CD4-positive, CD25-positive, alpha-beta regulatory T cell (primary cell): Measurements from ENCODE around the gene RPL28. TPM values are rescaled to one million over a fixed set of nuclear protein-coding genes. Genes with fewer than 3 reads are reported as not detected.

Experiments
- ATAC-seq, 2 donors: fragments of 150-1000 bp; cut with Tn5 transposase; one replicate each; pipeline ENCODE4 v1.10.0; 2021; ENCODE audit warnings: low read depth in 2 of 2, moderate number of reproducible peaks in 2 of 2, moderate library complexity in 1 of 2
- DNase-seq, 3 donors: peaks; one replicate each; pipeline versions ENCODE4 v3.0.0 to v3.0.0-alpha.2; 2012 to 2022; ENCODE audit warnings: mixed read lengths in 1 of 3
- H3K27ac ChIP-seq: one replicate; pipeline ENCODE4 v1.7.0; 2013; ENCODE audit warnings: mild to moderate bottlenecking, low read length; ENCODE audit not compliant: insufficient read depth, poor library complexity, severe bottlenecking
- H3K27me3 ChIP-seq: one replicate; pipeline ENCODE4 v1.7.0; 2013; ENCODE audit warnings: low read length; ENCODE audit not compliant: control insufficient read depth, insufficient read depth
- H3K36me3 ChIP-seq: one replicate; pipeline ENCODE4 v1.7.0; 2013; ENCODE audit warnings: mild to moderate bottlenecking, low read length, moderate library complexity; ENCODE audit not compliant: control insufficient read depth, insufficient read depth
- H3K4me1 ChIP-seq: 2 replicates; pipeline ENCODE4 v1.7.0; 2013; ENCODE audit warnings: mild to moderate bottlenecking, low read length; ENCODE audit not compliant: insufficient read depth, control insufficient read depth, poor library complexity, severe bottlenecking
- H3K4me3 ChIP-seq: one replicate; pipeline ENCODE4 v1.7.0; 2013; ENCODE audit warnings: low read depth, mild to moderate bottlenecking, low read length, moderate library complexity
- H3K9me3 ChIP-seq, 2 experiments: 1 replicate in 1 of 2; 2 replicates in 1 of 2; pipeline ENCODE4 v1.7.0; 2013; ENCODE audit warnings: low read length in 2 of 2, mild to moderate bottlenecking in 1 of 2, moderate library complexity in 1 of 2; ENCODE audit not compliant: control insufficient read depth in 2 of 2
- H3K27ac Mint-ChIP-seq, 3 donors: one replicate each; pipeline ENCODE4 v1.8.0; 2020 to 2022; ENCODE audit warnings: mild to moderate bottlenecking in 3 of 3, mixed read lengths in 3 of 3, moderate library complexity in 2 of 3
- H3K27me3 Mint-ChIP-seq: one replicate; pipeline ENCODE4 v1.8.0; 2022; ENCODE audit warnings: mild to moderate bottlenecking, mixed read lengths
- H3K36me3 Mint-ChIP-seq: one replicate; pipeline ENCODE4 v1.8.0; 2020; ENCODE audit warnings: mixed read lengths
- H3K4me1 Mint-ChIP-seq, 4 donors: one replicate each; pipeline ENCODE4 v1.8.0; 2020 to 2022; ENCODE audit warnings: mixed read lengths in 4 of 4, mild to moderate bottlenecking in 1 of 4
- H3K4me3 Mint-ChIP-seq, 4 donors: one replicate each; pipeline ENCODE4 v1.8.0; 2020 to 2022; ENCODE audit warnings: mild to moderate bottlenecking in 4 of 4, mixed read lengths in 4 of 4, moderate library complexity in 3 of 4
- H3K9me3 Mint-ChIP-seq, 7 donors: one replicate each; pipeline ENCODE4 v1.8.0; 2020 to 2022; ENCODE audit warnings: mixed read lengths in 7 of 7, mild to moderate bottlenecking in 3 of 7, moderate library complexity in 2 of 7
- polyA plus RNA-seq, 4 donors: library from polyadenylated mRNA; unstranded; fragments of 300-500 nt; fragmentation: Illumina TruSeq; gene quantifications; one replicate each; pipeline ENCODE4 v1.2.3, GENCODE V29; 2021
- total RNA-seq: library from RNA; stranded (reverse); gene quantifications from one replicate; pipeline ENCODE4 v1.2.3, GENCODE V29; 2022

RPL28 gene
- total and polyA plus RNA-seq, 5 donors from 2014 or later, result 527 to 2,934 (median 686) TPM

GRCh38 chr19:55379174-55379573, 6.6 kb upstream of the RPL28 start:
- Mint-ChIP-seq H3K27me3 (peaks cover 9% of the 10 kb centered on the region), H3K4me1 (peaks cover 0 to 22% (median 7%) of the 10 kb centered on the region in 4 donors), H3K4me3 (peak overlapping the region in 2 of 4 donors; percentile 54 to 80), H3K9me3 (peaks cover 0 to 2% (median 0%) of the 10 kb centered on the region in 7 donors), H3K36me3 (peaks cover 3% of the 10 kb centered on the region), H3K27ac (no peak overlapping the region)
- H3K27me3 ChIP-seq, result no peaks in the 10 kb centered on the region
- no peak for ATAC-seq
- no peak overlapping the region for H3K4me3 ChIP-seq
- no peaks in the 10 kb centered on the region for H3K36me3 ChIP-seq
- no peaks in the 10 kb centered on the region for H3K9me3 ChIP-seq
- peaks cover 14% of the 10 kb centered on the region for H3K4me1 ChIP-seq
- no peak overlapping the region for H3K27ac ChIP-seq
- no peak for DNase-seq

- Histone ChIP-seq H3K4me1 (peaks cover 33% of the 10 kb centered on the region), H3K27ac (no peak overlapping the region), H3K27me3 (no peaks in the 10 kb centered on the region), H3K9me3 (no peaks in the 10 kb centered on the region), H3K36me3 (peaks cover 3% of the 10 kb centered on the region), H3K4me3 (no peak overlapping the region)
- DNase-seq (no peak), ATAC-seq (no peak)
- Mint-ChIP-seq H3K4me3 (peak overlapping the region; percentile 27 to 89 (median 87)), H3K27ac (peak overlapping the region in 2 of 3 donors; percentile 26 to 56), H3K36me3 (peaks cover 15% of the 10 kb centered on the region), H3K27me3 (no peaks in the 10 kb centered on the region), H3K9me3 (peaks cover 0 to 2% (median 0%) of the 10 kb centered on the region in 7 donors), H3K4me1 (peaks cover 0 to 44% (median 17%) of the 10 kb centered on the region in 4 donors)
Observed at GRCh38 chr19:55382013-55382412, 3.7 kb upstream of the RPL28 start.

GRCh38 chr19:55382522-55383054, 3.1 kb upstream of the RPL28 start:
- H3K4me1 ChIP-seq, result peaks cover 38% of the 10 kb centered on the region
- no peak for ATAC-seq
- no peak overlapping the region for H3K4me3 ChIP-seq
- H3K27me3 ChIP-seq, result no peaks in the 10 kb centered on the region
- Mint-ChIP-seq H3K36me3 (peaks cover 15% of the 10 kb centered on the region), H3K27ac (peak overlapping the region in 2 of 3 donors; percentile 26 to 56), H3K4me1 (peaks cover 0 to 50% (median 20%) of the 10 kb centered on the region in 4 donors), H3K27me3 (no peaks in the 10 kb centered on the region), H3K4me3 (peak overlapping the region; percentile 86 to 90 (median 88)), H3K9me3 (peaks cover 0 to 2% (median 0%) of the 10 kb centered on the region in 7 donors)
- peaks cover 8% of the 10 kb centered on the region for H3K36me3 ChIP-seq
- H3K9me3 ChIP-seq, result no peaks in the 10 kb centered on the region
- DNase-seq, result no peak
- peak overlapping the region; percentile 23 for H3K27ac ChIP-seq

GRCh38 chr19:55383279-55384130, 2.2 kb upstream of the RPL28 start:
- H3K27me3 Mint-ChIP-seq, result no peaks in the 10 kb centered on the region
- Histone ChIP-seq H3K27me3 (no peaks in the 10 kb centered on the region), H3K27ac (peak overlapping the region; percentile 23), H3K4me3 (peak overlapping the region; percentile 34), H3K9me3 (no peaks in the 10 kb centered on the region), H3K36me3 (peaks cover 17% of the 10 kb centered on the region), H3K4me1 (peaks cover 48% of the 10 kb centered on the region)
- H3K4me1 Mint-ChIP-seq, result peaks cover 0 to 59% (median 25%) of the 10 kb centered on the region in 4 donors
- peak overlapping the region; percentile 86 to 90 (median 88) for H3K4me3 Mint-ChIP-seq
- peaks cover 0 to 2% (median 0%) of the 10 kb centered on the region in 7 donors for H3K9me3 Mint-ChIP-seq
- peak overlapping the region; percentile 38 to 88 (median 84) for H3K27ac Mint-ChIP-seq
- H3K36me3 Mint-ChIP-seq, result peaks cover 18% of the 10 kb centered on the region
- DNase-seq (peak; percentile 24 to 66 (median 33)), ATAC-seq (no peak)

- H3K27me3 Mint-ChIP-seq, result no peaks in the 10 kb centered on the region
- peaks cover 19% of the 10 kb centered on the region for H3K36me3 Mint-ChIP-seq
- peak within 1 kb of the TSS; percentile 97 to 100 (median 100) for H3K4me3 Mint-ChIP-seq
- Histone ChIP-seq H3K4me1 (peaks cover 56% of the 10 kb centered on the region), H3K27me3 (no peaks in the 10 kb centered on the region), H3K9me3 (no peaks in the 10 kb centered on the region), H3K36me3 (peaks cover 25% of the 10 kb centered on the region), H3K27ac (peak within 1 kb of the TSS; percentile 94), H3K4me3 (peak within 1 kb of the TSS; percentile 94)
- peak within 1 kb of the TSS; percentile 95 to 100 (median 99) for H3K27ac Mint-ChIP-seq
- DNase-seq (peak; percentile 28 to 56 (median 45)), ATAC-seq (no peak)
- peaks cover 0 to 67% (median 27%) of the 10 kb centered on the region in 4 donors for H3K4me1 Mint-ChIP-seq
- peaks cover 0 to 2% (median 0%) of the 10 kb centered on the region in 7 donors for H3K9me3 Mint-ChIP-seq
Observed at GRCh38 chr19:55384131-55384919, 1.4 kb upstream of the RPL28 start, which contains the start of gene TMEM238. TMEM238 (minus strand) TSS chr19:55384292; CDS start chr19:55384259, 33 bp downstream.

- ATAC-seq (peak; percentile 85 to 86), DNase-seq (peak; percentile 95 to 97 (median 96))
- Histone ChIP-seq H3K27me3 (no peaks in the 10 kb centered on the region), H3K36me3 (peaks cover 25% of the 10 kb centered on the region), H3K4me3 (peak overlapping the region; percentile 94), H3K4me1 (peaks cover 61% of the 10 kb centered on the region), H3K9me3 (no peaks in the 10 kb centered on the region), H3K27ac (peak overlapping the region; percentile 94)
- H3K9me3 Mint-ChIP-seq, result peaks cover 0 to 2% (median 0%) of the 10 kb centered on the region in 7 donors
- H3K4me3 Mint-ChIP-seq, result peak overlapping the region; percentile 97 to 100 (median 100)
- H3K27ac Mint-ChIP-seq, result peak overlapping the region; percentile 95 to 100 (median 99)
- peaks cover 24% of the 10 kb centered on the region for H3K36me3 Mint-ChIP-seq
- H3K27me3 Mint-ChIP-seq, result no peaks in the 10 kb centered on the region
- peaks cover 5 to 75% (median 32%) of the 10 kb centered on the region in 4 donors for H3K4me1 Mint-ChIP-seq
Observed at GRCh38 chr19:55384920-55385723, 610 bp upstream of the RPL28 start.
